Naive thymus-derived CD8-positive, alpha-beta T cell (primary cell): ENCODE measurements around the gene TGM1. TPM values are rescaled to one million over a fixed set of nuclear protein-coding genes. Genes with fewer than 3 reads are reported as not detected.

Experiments used
- ATAC-seq, 2 donors: fragments of 150-1000 bp; cut with Tn5 transposase in 1 of 2; sonication (Bioruptor Pico), chemical (Tn5 transposase) in 1 of 2; 1 replicate in 1 of 2; 2 replicates in 1 of 2; pipeline ENCODE4 v1.10.0; 2021; ENCODE audit warnings: mild to moderate bottlenecking in 2 of 2, moderate library complexity in 2 of 2
- POLR2A ChIA-PET: fragments of 350-600 bp; sonication (Branson Sonifier 250); formaldehyde crosslinking; loops from one replicate; lab custom pipeline; 2021; ENCODE audit warnings: antibody characterized with exemption; lab: Charles Lee
- DNase-seq, 10 donors: peaks; one replicate each; pipeline versions ENCODE4 v3.0.0 to v3.0.0-alpha.2; 2020 to 2022
- H3K27ac Mint-ChIP-seq, 10 donors: one replicate each; pipeline ENCODE4 v1.8.0; 2020 to 2022; ENCODE audit warnings: mild to moderate bottlenecking in 10 of 10, mixed read lengths in 10 of 10, moderate library complexity in 4 of 10, inconsistent platforms in 1 of 10
- H3K27me3 Mint-ChIP-seq, 5 donors: one replicate each; pipeline ENCODE4 v1.8.0; 2021 to 2022; ENCODE audit warnings: mixed read lengths in 5 of 5
- H3K36me3 Mint-ChIP-seq, 3 donors: one replicate each; pipeline ENCODE4 v1.8.0; 2020 to 2022; ENCODE audit warnings: mixed read lengths in 3 of 3, mild to moderate bottlenecking in 2 of 3, inconsistent platforms in 1 of 3
- H3K4me1 Mint-ChIP-seq, 4 donors: one replicate each; pipeline ENCODE4 v1.8.0; 2021 to 2022; ENCODE audit warnings: mixed read lengths in 4 of 4
- H3K4me3 Mint-ChIP-seq, 10 donors: one replicate each; pipeline ENCODE4 v1.8.0; 2020 to 2022; ENCODE audit warnings: mild to moderate bottlenecking in 10 of 10, mixed read lengths in 10 of 10, moderate library complexity in 6 of 10, inconsistent platforms in 1 of 10
- H3K9me3 Mint-ChIP-seq, 9 donors: one replicate each; pipeline ENCODE4 v1.8.0; 2020 to 2022; ENCODE audit warnings: mixed read lengths in 9 of 9, mild to moderate bottlenecking in 3 of 9, inconsistent platforms in 1 of 9, moderate library complexity in 1 of 9
- polyA plus RNA-seq, 3 donors: library from polyadenylated mRNA; unstranded; fragments of 300-500 nt; fragmentation: Illumina TruSeq; gene quantifications; one replicate each; pipeline ENCODE4 v1.2.3, GENCODE V29; 2021
- total RNA-seq, 8 experiments: library from RNA in 2 of 8; stranded (reverse) in 2 of 8; gene quantifications; one replicate each; pipeline ENCODE4 v1.2.3 and lab custom pipeline; 2021 to 2026

Gene TGM1
- total RNA-seq (1 to 10 TPM; 6.5 to 6.9 TPM), polyA plus RNA-seq (under 1 TPM in 1 of 3 donors, not detected in 2; 0.13 TPM), total RNA-seq (lab: John Stamatoyannopoulos, UW) (1.5 to 6.4 (median 2.4) reads per million in 6 experiments)

DNA sequence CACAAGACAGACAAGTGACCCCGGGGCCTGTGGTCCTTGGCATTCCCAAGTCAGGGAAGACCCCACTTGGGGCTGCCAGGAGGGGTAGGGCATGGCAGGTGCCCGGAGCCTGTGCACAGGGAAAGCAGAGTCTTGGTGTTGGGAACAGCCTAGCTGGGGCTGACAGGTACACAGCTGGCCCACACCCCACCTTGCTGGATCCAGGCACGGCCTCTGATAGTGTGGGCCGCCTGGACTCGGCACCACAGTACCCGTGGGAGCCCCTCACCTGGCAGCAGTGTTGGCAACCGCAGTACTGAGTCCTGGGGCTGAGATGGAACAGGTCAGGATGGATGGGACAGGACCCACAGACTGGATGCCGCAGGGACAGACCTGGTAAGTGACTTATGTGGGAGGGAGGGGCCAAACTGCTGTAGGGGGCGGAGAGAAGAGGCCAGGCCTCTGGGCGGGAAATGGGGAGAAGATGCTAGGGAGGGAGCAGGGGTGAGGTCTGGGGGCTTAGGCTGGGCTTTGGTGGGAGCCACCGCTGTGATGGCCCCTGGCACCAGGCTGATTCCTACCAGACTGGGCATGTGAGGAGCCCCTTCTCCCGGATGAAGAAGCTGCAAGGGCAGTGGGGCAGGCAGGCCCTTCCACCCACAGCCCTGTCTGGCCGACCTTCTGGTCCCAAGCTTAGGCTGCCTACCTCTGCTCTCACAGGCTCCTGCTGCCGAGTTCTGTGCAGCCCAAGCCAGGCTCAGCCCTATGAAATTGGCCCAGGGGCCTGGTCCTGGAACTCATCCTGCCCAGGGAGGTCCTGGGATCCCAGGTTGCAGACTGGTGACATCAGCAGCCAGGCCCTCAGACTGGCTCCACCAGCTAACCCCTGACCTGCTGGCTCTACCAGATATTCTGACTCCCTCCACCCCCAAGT lies at the start of gene TGM1:
TGM1 (minus strand) TSS at position 357 of the 913 bp plus-strand sequence. CDS start 825 bp downstream, outside the sequence.
- Mint-ChIP-seq H3K4me3 (no peak within 1 kb of the TSS), H3K36me3 (peaks cover 0 to 39% (median 10%) of the 10 kb centered on the region in 3 donors), H3K4me1 (peaks cover 0 to 11% (median 4%) of the 10 kb centered on the region in 4 donors), H3K27me3 (no peaks in the 10 kb centered on the region), H3K9me3 (no peaks in the 10 kb centered on the region), H3K27ac (peak within 1 kb of the TSS in 3 of 10 donors; percentile 0 to 39 (median 15))
- POLR2A ChIA-PET, result interaction anchor here (1.8 kb wide), 1 partner anchor 8 kb away, joined by 6 read pairs; the partner anchor contains the start of gene RABGGTA
- no peak for ATAC-seq
- DNase-seq, result no peak

DNA sequence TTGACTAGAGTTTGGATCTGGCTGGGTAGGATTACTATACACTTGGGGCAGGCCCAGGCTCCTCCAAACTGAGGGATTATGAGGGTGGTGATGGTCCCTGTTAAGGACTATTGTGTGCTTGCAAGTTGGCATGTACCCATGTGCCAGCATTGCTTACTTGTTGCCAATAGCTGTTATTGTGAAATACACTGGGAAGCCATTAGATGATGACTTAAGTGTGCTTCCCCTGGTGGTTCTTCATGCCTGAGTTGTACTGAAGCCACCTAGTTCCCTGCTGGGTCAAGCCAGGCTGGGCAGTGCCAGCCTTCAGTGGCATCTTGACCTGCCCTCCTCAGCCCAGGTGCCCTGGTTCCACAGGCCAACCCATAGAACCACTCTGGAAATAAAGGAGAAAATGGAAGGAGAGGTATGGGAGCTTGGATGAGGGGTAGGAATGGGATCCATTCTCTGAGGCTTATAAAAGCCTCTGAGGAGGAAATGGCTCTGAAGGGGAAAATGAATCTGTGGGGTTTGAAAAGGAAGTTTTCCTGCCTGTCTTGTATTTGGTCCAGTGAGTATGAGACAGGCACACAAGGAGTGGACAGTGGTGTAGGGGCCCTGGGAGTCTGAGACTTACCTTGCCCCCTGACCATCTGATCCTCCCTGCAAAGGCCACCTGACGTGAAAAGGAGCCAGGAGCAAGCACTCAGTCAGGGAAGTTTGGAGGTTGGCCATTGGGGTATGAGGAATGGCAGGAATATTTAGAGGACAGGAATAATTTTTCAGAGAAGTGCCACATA lies 49.0 kb upstream of the TGM1 start:
- peak overlapping the region; percentile 77 to 94 (median 89) for H3K27ac Mint-ChIP-seq
- POLR2A ChIA-PET, result interaction anchor here (1.0 to 8.2 kb wide), 18 partner anchors 9 to 1010 kb away, joined by 3 to 67 read pairs (median 4); partner anchors contain the start of genes ADCY4, CBLN3, DHRS1 and KHNYN
- peaks cover 41 to 80% (median 73%) of the 10 kb centered on the region in 4 donors for H3K4me1 Mint-ChIP-seq
- H3K4me3 Mint-ChIP-seq, result peak overlapping the region; percentile 77 to 87 (median 82)
- ATAC-seq (peak in 1 of 2 donors; percentile 7), DNase-seq (peak in 2 of 10 donors; percentile 4 to 27)
- H3K9me3 Mint-ChIP-seq, result no peaks in the 10 kb centered on the region
- peaks cover 0 to 11% (median 0%) of the 10 kb centered on the region in 3 donors for H3K36me3 Mint-ChIP-seq
- no peaks in the 10 kb centered on the region for H3K27me3 Mint-ChIP-seq

- DNase-seq, result peak; percentile 53 to 82 (median 67)
- Mint-ChIP-seq H3K4me1 (peaks cover 41 to 80% (median 73%) of the 10 kb centered on the region in 4 donors), H3K9me3 (no peaks in the 10 kb centered on the region), H3K4me3 (peak within 1 kb of the TSS; percentile 77 to 87 (median 82)), H3K27me3 (no peaks in the 10 kb centered on the region), H3K36me3 (peaks cover 0 to 22% (median under 1%) of the 10 kb centered on the region in 3 donors), H3K27ac (peak within 1 kb of the TSS; percentile 82 to 95 (median 92))
- ATAC-seq, result peak; percentile 85 to 87
- POLR2A ChIA-PET, result interaction anchor here (0.8 to 8.2 kb wide), 20 partner anchors 10 to 1009 kb away, joined by 3 to 67 read pairs (median 4); partner anchors contain the start of genes ADCY4, CBLN3, DCAF11 and DHRS1
Observed at GRCh38 chr14:24310646-24311604, 47.9 kb upstream of the TGM1 start, which contains the start of gene LTB4R. Gene LTB4R (plus strand): TSS chr14:24311502. CDS start chr14:24315652, 4,150 bp downstream.

GRCh38 chr14:24310265-24310645 lies 47.3 kb upstream of the TGM1 start:
- ATAC-seq (no peak), DNase-seq (no peak)
- POLR2A ChIA-PET, result interaction anchor here (0.8 to 8.2 kb wide), 11 partner anchors 10 to 196 kb away, joined by 3 to 67 read pairs (median 10); partner anchors contain the start of genes ADCY4, CBLN3, DCAF11 and DHRS1
- Mint-ChIP-seq H3K4me3 (peak overlapping the region; percentile 75 to 87 (median 80)), H3K27ac (peak overlapping the region; percentile 82 to 95 (median 90)), H3K9me3 (no peaks in the 10 kb centered on the region), H3K4me1 (peaks cover 37 to 73% (median 69%) of the 10 kb centered on the region in 4 donors), H3K27me3 (no peaks in the 10 kb centered on the region), H3K36me3 (peaks cover 0 to 29% (median 5%) of the 10 kb centered on the region in 3 donors)

GRCh38 chr14:24309538-24310264 lies 46.7 kb upstream of the TGM1 start, which contains the start of gene LTB4R2:
Gene LTB4R2 (plus strand): TSS chr14:24310140. CDS start chr14:24310665, 525 bp downstream.
- no peaks in the 10 kb centered on the region for H3K27me3 Mint-ChIP-seq
- ATAC-seq, result no peak

GRCh38 chr14:24308342-24309124 lies 45.6 kb upstream of the TGM1 start:
- DNase-seq (no peak), ATAC-seq (no peak)
- Mint-ChIP-seq H3K9me3 (no peaks in the 10 kb centered on the region), H3K4me3 (peak overlapping the region in 5 of 10 donors; percentile 1 to 42 (median 9)), H3K36me3 (peaks cover 0 to 46% (median 18%) of the 10 kb centered on the region in 3 donors), H3K27me3 (no peaks in the 10 kb centered on the region), H3K4me1 (peaks cover 30 to 58% (median 54%) of the 10 kb centered on the region in 4 donors), H3K27ac (peak overlapping the region in 9 of 10 donors; percentile 35 to 88 (median 60))
- POLR2A ChIA-PET, result interaction anchor here (0.5 to 8.2 kb wide), 7 partner anchors 8 to 123 kb away, joined by 3 to 67 read pairs (median 3); partner anchors contain the start of genes DHRS1, NOP9, TINF2 and TM9SF1

More at GRCh38 chr14:24309538-24310264, 46.7 kb upstream of the TGM1 start, which contains the start of gene LTB4R2:
- no peak for DNase-seq
- Mint-ChIP-seq H3K36me3 (peaks cover 0 to 35% (median 10%) of the 10 kb centered on the region in 3 donors), H3K9me3 (no peaks in the 10 kb centered on the region), H3K27ac (peak within 1 kb of the TSS; percentile 82 to 95 (median 92)), H3K4me1 (peaks cover 39 to 70% (median 66%) of the 10 kb centered on the region in 4 donors), H3K4me3 (peak within 1 kb of the TSS; percentile 77 to 87 (median 82))
- POLR2A ChIA-PET, result interaction anchor here (1.0 to 8.2 kb wide), 8 partner anchors 9 to 196 kb away, joined by 3 to 67 read pairs (median 16); partner anchors contain the start of genes ADCY4, CBLN3, DCAF11 and DHRS1

DNA sequence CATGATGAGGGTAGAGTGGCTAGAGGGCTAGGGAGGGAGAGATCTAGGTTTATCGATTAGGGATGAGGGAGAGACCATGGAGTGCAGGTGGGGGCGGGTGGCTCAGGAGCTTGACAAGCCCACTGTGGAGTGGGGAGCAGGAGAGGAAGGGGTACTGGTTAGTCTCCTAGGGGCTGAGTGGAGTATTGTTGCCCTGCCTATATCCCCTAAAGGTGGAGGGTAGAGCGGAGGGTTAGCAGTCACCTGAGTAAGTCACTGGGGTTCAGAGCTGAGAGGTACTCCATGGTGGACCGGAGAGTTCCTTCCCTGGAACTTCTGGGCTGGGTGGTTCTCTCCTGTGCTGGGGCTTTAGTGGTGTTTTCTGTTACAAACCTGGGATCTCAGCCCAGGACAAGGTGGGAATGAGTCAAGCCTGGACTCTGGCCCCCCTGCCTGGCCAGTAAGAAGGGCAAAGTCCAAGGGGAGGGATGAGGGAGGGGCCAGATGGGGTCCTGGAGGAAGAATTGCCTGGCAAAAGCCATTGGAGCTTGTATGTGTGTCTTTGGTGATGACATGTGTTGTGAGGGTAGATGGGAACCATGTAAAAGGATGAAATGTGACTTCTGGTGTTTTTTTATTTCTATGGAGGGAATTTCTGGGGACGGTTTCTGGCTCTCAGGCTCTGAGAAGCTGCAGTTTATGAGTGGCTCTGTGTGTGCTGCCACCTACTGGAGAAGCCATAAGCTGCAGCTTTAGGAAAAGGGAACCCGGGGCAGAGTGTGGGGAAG lies 44.8 kb upstream of the TGM1 start, which contains the start of gene CIDEB:
CIDEB (minus strand) TSS at position 403 of the 767 bp plus-strand sequence; CDS start at position 284, 119 bp downstream.
- POLR2A ChIA-PET, result interaction anchor here (0.5 to 8.2 kb wide), 9 partner anchors 7 to 1720 kb away, joined by 3 to 67 read pairs (median 3); partner anchors contain the start of genes DHRS1, NOP9, TINF2 and TM9SF1
- H3K9me3 Mint-ChIP-seq, result no peaks in the 10 kb centered on the region
- peak within 1 kb of the TSS in 5 of 10 donors; percentile 1 to 42 (median 9) for H3K4me3 Mint-ChIP-seq
- H3K27ac Mint-ChIP-seq, result peak within 1 kb of the TSS in 9 of 10 donors; percentile 35 to 88 (median 64)
- ATAC-seq (no peak), DNase-seq (peak; percentile 35 to 75 (median 58))
- H3K36me3 Mint-ChIP-seq, result peaks cover 0 to 54% (median 25%) of the 10 kb centered on the region in 3 donors
- H3K27me3 Mint-ChIP-seq, result no peaks in the 10 kb centered on the region
- H3K4me1 Mint-ChIP-seq, result peaks cover 27 to 53% (median 47%) of the 10 kb centered on the region in 4 donors

DNA sequence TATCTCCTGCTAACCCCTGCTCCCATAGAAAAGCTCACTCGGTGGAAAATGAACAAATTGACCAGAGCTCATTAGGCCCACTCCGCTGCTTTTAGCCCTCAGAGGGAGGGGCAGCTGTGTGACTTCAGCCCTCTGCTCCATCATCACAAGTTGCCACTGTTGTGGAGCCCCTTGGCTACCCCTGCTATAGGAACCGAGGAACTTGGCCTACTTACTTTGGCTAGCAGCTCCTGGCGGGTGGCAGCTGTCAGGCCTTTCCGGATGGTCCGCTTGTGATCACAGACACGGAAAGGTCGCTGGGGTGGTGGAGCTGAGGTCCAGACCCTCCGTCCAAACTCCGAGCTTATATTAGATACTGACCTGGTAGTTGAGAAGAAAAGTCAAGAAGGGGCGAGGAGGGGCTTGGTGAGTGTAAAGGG lies 44.2 kb upstream of the TGM1 start:
- POLR2A ChIA-PET, result interaction anchor here (0.8 to 8.2 kb wide), 6 partner anchors 6 to 112 kb away, joined by 3 to 67 read pairs (median 3); partner anchors contain the start of genes DHRS1, NOP9, TINF2 and TM9SF1
- Mint-ChIP-seq H3K27ac (peak overlapping the region in 3 of 10 donors; percentile 64 to 87 (median 75)), H3K27me3 (no peaks in the 10 kb centered on the region), H3K36me3 (peaks cover 0 to 60% (median 25%) of the 10 kb centered on the region in 3 donors), H3K4me1 (peaks cover 23 to 48% (median 42%) of the 10 kb centered on the region in 4 donors), H3K9me3 (no peaks in the 10 kb centered on the region), H3K4me3 (no peak overlapping the region)
- ATAC-seq (no peak), DNase-seq (no peak)
